CD4-positive, CD25-positive, alpha-beta regulatory T cell (primary cell): ENCODE results near the gene HECA. TPM values are rescaled to one million over a fixed set of nuclear protein-coding genes. Genes with fewer than 3 reads are reported as not detected.
"Not testable (repeated sequence)": the region's sequence is repeated elsewhere in the genome, so short reads cannot be mapped to it uniquely, and the experiment has no call there.

Experiments
- ATAC-seq, 2 donors: fragments of 150-1000 bp; cut with Tn5 transposase; one replicate each; pipeline ENCODE4 v1.10.0; 2021; ENCODE audit warnings: low read depth in 2 of 2, moderate number of reproducible peaks in 2 of 2, moderate library complexity in 1 of 2
- DNase-seq, 3 donors: peaks; one replicate each; pipeline versions ENCODE4 v3.0.0 to v3.0.0-alpha.2; 2012 to 2022; ENCODE audit warnings: mixed read lengths in 1 of 3
- H3K27ac ChIP-seq: one replicate; pipeline ENCODE4 v1.7.0; 2013; ENCODE audit warnings: mild to moderate bottlenecking, low read length; ENCODE audit not compliant: insufficient read depth, poor library complexity, severe bottlenecking
- H3K27me3 ChIP-seq: one replicate; pipeline ENCODE4 v1.7.0; 2013; ENCODE audit warnings: low read length; ENCODE audit not compliant: control insufficient read depth, insufficient read depth
- H3K36me3 ChIP-seq: one replicate; pipeline ENCODE4 v1.7.0; 2013; ENCODE audit warnings: mild to moderate bottlenecking, low read length, moderate library complexity; ENCODE audit not compliant: control insufficient read depth, insufficient read depth
- H3K4me1 ChIP-seq: 2 replicates; pipeline ENCODE4 v1.7.0; 2013; ENCODE audit warnings: mild to moderate bottlenecking, low read length; ENCODE audit not compliant: insufficient read depth, control insufficient read depth, poor library complexity, severe bottlenecking
- H3K4me3 ChIP-seq: one replicate; pipeline ENCODE4 v1.7.0; 2013; ENCODE audit warnings: low read depth, mild to moderate bottlenecking, low read length, moderate library complexity
- H3K9me3 ChIP-seq, 2 experiments: 1 replicate in 1 of 2; 2 replicates in 1 of 2; pipeline ENCODE4 v1.7.0; 2013; ENCODE audit warnings: low read length in 2 of 2, mild to moderate bottlenecking in 1 of 2, moderate library complexity in 1 of 2; ENCODE audit not compliant: control insufficient read depth in 2 of 2
- H3K27ac Mint-ChIP-seq, 3 donors: one replicate each; pipeline ENCODE4 v1.8.0; 2020 to 2022; ENCODE audit warnings: mild to moderate bottlenecking in 3 of 3, mixed read lengths in 3 of 3, moderate library complexity in 2 of 3
- H3K27me3 Mint-ChIP-seq: one replicate; pipeline ENCODE4 v1.8.0; 2022; ENCODE audit warnings: mild to moderate bottlenecking, mixed read lengths
- H3K36me3 Mint-ChIP-seq: one replicate; pipeline ENCODE4 v1.8.0; 2020; ENCODE audit warnings: mixed read lengths
- H3K4me1 Mint-ChIP-seq, 4 donors: one replicate each; pipeline ENCODE4 v1.8.0; 2020 to 2022; ENCODE audit warnings: mixed read lengths in 4 of 4, mild to moderate bottlenecking in 1 of 4
- H3K4me3 Mint-ChIP-seq, 4 donors: one replicate each; pipeline ENCODE4 v1.8.0; 2020 to 2022; ENCODE audit warnings: mild to moderate bottlenecking in 4 of 4, mixed read lengths in 4 of 4, moderate library complexity in 3 of 4
- H3K9me3 Mint-ChIP-seq, 7 donors: one replicate each; pipeline ENCODE4 v1.8.0; 2020 to 2022; ENCODE audit warnings: mixed read lengths in 7 of 7, mild to moderate bottlenecking in 3 of 7, moderate library complexity in 2 of 7
- polyA plus RNA-seq, 4 donors: library from polyadenylated mRNA; unstranded; fragments of 300-500 nt; fragmentation: Illumina TruSeq; gene quantifications; one replicate each; pipeline ENCODE4 v1.2.3, GENCODE V29; 2021
- total RNA-seq: library from RNA; stranded (reverse); gene quantifications from one replicate; pipeline ENCODE4 v1.2.3, GENCODE V29; 2022

The HECA gene
- total and polyA plus RNA-seq, 5 donors from 2014 or later: 5.2 to 165 (median 6.4) TPM

DNA sequence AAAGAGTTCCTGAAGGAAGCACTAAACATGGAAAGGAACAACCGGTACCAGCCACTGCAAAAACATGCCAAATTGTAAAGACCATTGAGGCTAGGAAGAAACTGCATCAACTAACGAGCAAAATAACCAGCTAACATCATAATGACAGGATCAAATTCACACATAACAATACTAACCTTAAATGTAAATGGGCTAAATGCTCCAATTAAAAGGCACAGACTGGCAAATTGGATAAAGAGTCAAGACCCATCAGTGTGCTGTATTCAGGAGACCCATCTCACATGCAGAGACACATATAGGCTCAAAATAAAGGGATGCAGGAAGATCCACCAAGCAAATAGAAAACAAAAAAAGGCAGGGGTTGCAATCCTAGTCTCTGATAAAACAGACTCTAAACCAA is 77.6 kb downstream of the HECA start:
- H3K27ac Mint-ChIP-seq, DNase-seq, H3K36me3 Mint-ChIP-seq, H3K27me3 Mint-ChIP-seq, ATAC-seq, H3K4me3 ChIP-seq, H3K36me3 ChIP-seq, H3K27ac ChIP-seq, H3K4me3 Mint-ChIP-seq, H3K27me3 ChIP-seq, H3K4me1 ChIP-seq: not testable (repeated sequence)
- H3K9me3 ChIP-seq: peaks cover 0 to 12% of the 10 kb centered on the region in 2 experiments
- Mint-ChIP-seq H3K9me3 (peaks cover 6 to 54% (median 22%) of the 10 kb centered on the region in 7 donors), H3K4me1 (peaks cover 6 to 28% (median 16%) of the 10 kb centered on the region in 4 donors)

DNA sequence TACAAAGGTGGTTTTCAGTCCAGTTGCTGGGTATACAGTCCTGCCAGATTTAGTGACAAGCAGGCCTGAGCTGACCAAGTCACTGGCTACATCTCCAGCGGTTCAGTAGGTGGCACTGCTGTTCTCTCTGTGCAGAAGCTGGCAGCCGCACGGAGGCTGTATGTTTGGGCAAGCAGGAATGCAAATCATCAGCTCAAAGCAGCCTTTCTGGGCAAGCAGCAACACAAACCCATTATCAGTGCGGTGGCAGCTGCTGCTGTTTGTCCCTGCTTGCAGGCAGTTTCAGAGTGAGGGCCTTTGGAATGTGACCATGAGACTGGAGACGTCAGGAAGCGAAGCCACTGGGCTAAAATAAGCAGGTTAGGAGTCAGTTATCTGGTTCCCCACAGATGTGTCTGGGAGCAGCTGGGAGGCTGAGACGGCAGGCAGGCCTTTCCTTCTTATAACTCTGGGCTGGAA is 84.4 kb downstream of the HECA start:
- ATAC-seq (peak; percentile 95 to 98), DNase-seq (peak; percentile 25 to 90 (median 67))
- H3K27ac Mint-ChIP-seq: peak overlapping the region; percentile 54 to 96 (median 89)
- no peaks in the 10 kb centered on the region for H3K36me3 Mint-ChIP-seq
- Histone ChIP-seq H3K4me1 (peaks cover 5% of the 10 kb centered on the region), H3K4me3 (no peak overlapping the region), H3K36me3 (no peaks in the 10 kb centered on the region), H3K27me3 (no peaks in the 10 kb centered on the region), H3K27ac (no peak overlapping the region), H3K9me3 (no peaks in the 10 kb centered on the region)
- no peak overlapping the region for H3K4me3 Mint-ChIP-seq
- peaks cover 0 to 3% (median 0%) of the 10 kb centered on the region in 7 donors for H3K9me3 Mint-ChIP-seq
- H3K4me1 Mint-ChIP-seq: peaks cover 0 to 12% (median 9%) of the 10 kb centered on the region in 4 donors
- H3K27me3 Mint-ChIP-seq: no peaks in the 10 kb centered on the region

DNA sequence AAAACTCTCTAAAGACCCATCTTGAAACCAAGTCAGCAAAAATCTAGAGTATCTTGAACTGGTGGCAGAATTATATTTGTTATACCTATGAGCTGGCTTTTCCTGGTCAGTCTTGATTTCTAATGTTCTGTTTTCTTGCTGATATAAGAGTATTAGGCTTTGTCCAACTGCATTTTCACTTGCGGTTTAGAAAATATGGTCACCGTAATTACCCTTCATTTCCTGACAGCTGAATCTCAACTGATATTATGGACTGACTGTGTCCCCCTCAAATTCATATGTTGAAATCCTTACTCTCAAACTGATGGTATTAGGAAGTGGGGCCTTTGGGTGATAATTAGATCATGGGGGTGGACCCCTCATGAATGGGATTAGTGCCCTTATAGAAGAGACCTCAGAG is 84.9 kb downstream of the HECA start:
- no peaks in the 10 kb centered on the region for H3K36me3 ChIP-seq
- Mint-ChIP-seq H3K4me3 (no peak overlapping the region), H3K27ac (peak overlapping the region; percentile 54 to 96 (median 89)), H3K4me1 (peaks cover 0 to 12% (median 9%) of the 10 kb centered on the region in 4 donors), H3K9me3 (peaks cover 0 to 3% (median 0%) of the 10 kb centered on the region in 7 donors), H3K36me3 (no peaks in the 10 kb centered on the region), H3K27me3 (peaks cover under 1% of the 10 kb centered on the region)
- DNase-seq (no peak), ATAC-seq (no peak)
- H3K9me3 ChIP-seq: no peaks in the 10 kb centered on the region
- no peak overlapping the region for H3K27ac ChIP-seq
- H3K4me3 ChIP-seq: no peak overlapping the region
- no peaks in the 10 kb centered on the region for H3K27me3 ChIP-seq
- H3K4me1 ChIP-seq: peaks cover 5% of the 10 kb centered on the region

DNA sequence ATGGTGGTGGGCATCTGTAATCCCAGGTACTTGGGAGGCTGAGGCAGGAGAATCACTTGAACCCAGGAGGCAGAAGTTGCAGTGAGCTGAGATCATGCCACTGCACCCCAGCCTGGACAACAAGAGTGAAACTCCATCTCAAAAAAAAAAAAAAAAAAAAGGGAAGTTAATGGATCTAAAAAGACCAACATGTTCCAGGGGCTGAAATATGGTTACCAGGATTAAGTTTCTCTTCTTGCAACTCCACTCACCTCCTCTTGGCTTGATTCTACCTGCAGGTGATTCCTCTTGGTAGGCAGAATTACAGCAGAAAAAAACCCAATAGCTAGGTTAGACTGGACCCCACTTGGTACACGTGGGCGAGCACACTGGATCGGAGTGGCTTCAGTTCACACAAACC is 93.5 kb downstream of the HECA start:
- not testable (repeated sequence) for ATAC-seq, H3K9me3 Mint-ChIP-seq, H3K36me3 ChIP-seq, H3K4me3 Mint-ChIP-seq, DNase-seq, H3K4me3 ChIP-seq, H3K36me3 Mint-ChIP-seq, H3K27ac ChIP-seq, H3K27me3 Mint-ChIP-seq, H3K27me3 ChIP-seq, H3K4me1 ChIP-seq, H3K4me1 Mint-ChIP-seq, H3K9me3 ChIP-seq
- H3K27ac Mint-ChIP-seq: peak overlapping the region in 1 of 3 donors; percentile 3

Other genes with a start within 250 kb of the HECA start
- 55.4 TPM for gene REPS1, start 146.8 kb upstream of the HECA start, total RNA-seq
- gene REPS1, start 146.8 kb upstream of the HECA start, polyA plus RNA-seq: 10 to 100 TPM; 16.1 to 25.8 (median 24.2) TPM
- gene ABRACL, start 106.3 kb upstream of the HECA start, total RNA-seq: 43.8 TPM
- 100 to 1,000 TPM; 160 to 194 (median 172) TPM for gene ABRACL, start 106.3 kb upstream of the HECA start, polyA plus RNA-seq
- gene TXLNB, start 156.9 kb downstream of the HECA start, total RNA-seq: 0.47 TPM
- under 1 TPM; 0.16 to 0.31 (median 0.21) TPM for gene TXLNB, start 156.9 kb downstream of the HECA start, polyA plus RNA-seq
- 151 TPM for gene CITED2, start 239.6 kb downstream of the HECA start, total RNA-seq
- 10 to 100 TPM; 30.6 to 39.9 (median 38.4) TPM for gene CITED2, start 239.6 kb downstream of the HECA start, polyA plus RNA-seq